PC-3 (cell line): ENCODE measurements around the gene LHFPL2. TPM values are rescaled to one million over a fixed set of nuclear protein-coding genes. Genes with fewer than 3 reads are reported as not detected.

Experiments
- ATAC-seq: fragments of 200-7000 bp; cut with Tn5 transposase; 2 replicates; pipeline ENCODE4 v1.9.1; 2020; ENCODE audit warnings: mild to moderate bottlenecking, moderate library complexity
- BruUV-seq: library from RNA; stranded (reverse); fragments of 400-500 nt; replicated peaks from 2 replicates; lab custom pipeline; 2021; lab: Mats Ljungman, UMichigan
- CTCF ChIA-PET: fragments of 300-600 bp; sonication (Branson Sonifier 250); formaldehyde crosslinking; loops from one replicate; lab custom pipeline; 2022; ENCODE audit warnings: antibody characterized with exemption; lab: Charles Lee
- POLR2A ChIA-PET: fragments of 300-600 bp; sonication (Branson Sonifier 250); formaldehyde crosslinking; loops from one replicate; lab custom pipeline; 2022; ENCODE audit warnings: antibody characterized with exemption; ENCODE audit not compliant: unreplicated experiment; lab: Charles Lee
- DNase-seq: peaks from one replicate; pipeline ENCODE4 v3.0.0-alpha.2; 2015
- H2AFZ ChIP-seq: fragments of 300-600 bp; sonication (generic); 2 replicates; pipeline ENCODE4 v1.6.0; 2016; ENCODE audit warnings: antibody characterized with exemption, low read length
- H3F3A ChIP-seq: fragments of 300-600 bp; sonication (generic); one replicate; pipeline ENCODE4 v1.6.0; 2017; ENCODE audit warnings: antibody characterized with exemption, low read length, control low read depth, mild to moderate bottlenecking; ENCODE audit not compliant: unreplicated experiment
- H3K27ac ChIP-seq: fragments of 300-600 bp; sonication (generic); 2 replicates; pipeline ENCODE4 v1.5.1; 2016; ENCODE audit warnings: mild to moderate bottlenecking, low read length
- H3K27me3 ChIP-seq: fragments of 300-600 bp; sonication (generic); 2 replicates; pipeline ENCODE4 v1.6.1; 2016; ENCODE audit warnings: low read length, mixed read lengths
- H3K36me3 ChIP-seq: fragments of 300-600 bp; sonication (generic); 2 replicates; pipeline ENCODE4 v1.6.1; 2016; ENCODE audit warnings: low read depth, mixed run types, low read length, mixed read lengths
- H3K4me1 ChIP-seq: fragments of 300-600 bp; sonication (generic); 2 replicates; pipeline ENCODE4 v1.5.1; 2016; ENCODE audit warnings: low read length; ENCODE audit not compliant: insufficient read depth
- H3K4me2 ChIP-seq: fragments of 300-600 bp; sonication (generic); 2 replicates; pipeline ENCODE4 v1.6.0; 2016; ENCODE audit warnings: low read length
- H3K4me3 ChIP-seq: fragments of 300-600 bp; sonication (generic); 2 replicates; pipeline ENCODE4 v1.5.1; 2016; ENCODE audit warnings: mild to moderate bottlenecking, low read length, mixed read lengths
- H3K79me2 ChIP-seq: fragments of 300-600 bp; sonication (generic); 2 replicates; pipeline ENCODE4 v1.6.1; 2017; ENCODE audit warnings: low read length, mixed read lengths
- H3K9ac ChIP-seq: fragments of 300-600 bp; sonication (generic); 2 replicates; pipeline ENCODE4 v1.6.0; 2016; ENCODE audit warnings: mild to moderate bottlenecking, low read length
- H3K9me2 ChIP-seq: fragments of 300-600 bp; sonication (generic); replicated peaks from 2 replicates; pipeline ENCODE4 v1.6.1; 2016; ENCODE audit warnings: mixed run types, low read length, mixed read lengths
- H3K9me3 ChIP-seq: fragments of 300-600 bp; sonication (generic); 2 replicates; pipeline ENCODE4 v1.6.1; 2016; ENCODE audit warnings: low read length, mixed read lengths
- H4K20me1 ChIP-seq: fragments of 300-600 bp; sonication (generic); 2 replicates; pipeline ENCODE4 v1.6.1; 2016; ENCODE audit warnings: low read length, mixed read lengths
- CTCF ChIP-seq: fragments of 300-600 bp; sonication (generic); conservative IDR thresholded peaks from 2 replicates; pipeline ENCODE4 v1.5.1; 2017; ENCODE audit warnings: antibody characterized with exemption, low read depth, mild to moderate bottlenecking, low read length
- EZH2 ChIP-seq: fragments of 300-600 bp; sonication (generic); IDR thresholded peaks from one replicate; pipeline ENCODE4 v1.6.1; 2017; ENCODE audit warnings: antibody characterized with exemption, mild to moderate bottlenecking, low read length; ENCODE audit not compliant: unreplicated experiment
- EZH2phosphoT487 ChIP-seq: fragments of 300-600 bp; sonication (generic); IDR thresholded peaks from 2 replicates; pipeline ENCODE4 v1.6.1; 2018; ENCODE audit warnings: mild to moderate bottlenecking, antibody characterized with exemption, low read length, borderline replicate concordance
- intact Hi-C: fragments of 100-400 bp; cut with micrococcal nuclease; formaldehyde crosslinking; loops from 2 replicates; pipeline ENCODE4 v1.9.0; 2023
- total RNA-seq: library from RNA; depleted of rRNA; stranded (reverse); fragments of >200 nt; gene quantifications from 2 replicates; pipeline ENCODE4 v1.2.3, GENCODE V29; 2014

Gene LHFPL2
- total RNA-seq, 1 experiment from 2014 or later, result 21.7 TPM

- peaks cover 37% of the 10 kb centered on the region for H3K4me1 ChIP-seq
- H3K9me3 ChIP-seq, result no peaks in the 10 kb centered on the region
- peak overlapping the region; percentile 59 for H3K9ac ChIP-seq
- no peaks in the 10 kb centered on the region for H3K36me3 ChIP-seq
- H3K4me2 ChIP-seq, result peak overlapping the region; percentile 69; the same call in 1 of the 2 replicates
- no peaks in the 10 kb centered on the region for H3K9me2 ChIP-seq
- ChIA-PET POLR2A (no interaction called here), CTCF (no interaction called here)
- no peaks in the 10 kb centered on the region for H4K20me1 ChIP-seq
- TF ChIP-seq EZH2 (no peak), EZH2phosphoT487 (no peak), CTCF (no peak)
- no peak overlapping the region for H3K4me3 ChIP-seq
- no peaks in the 10 kb centered on the region for H3K79me2 ChIP-seq
- no peaks in the 10 kb centered on the region for H3K27me3 ChIP-seq
- H3F3A ChIP-seq, result no peaks in the 10 kb centered on the region
- no peak for DNase-seq
- no peak overlapping the region for H2AFZ ChIP-seq
- no TSS peak for BruUV-seq
- no peak for ATAC-seq
- intact Hi-C loops, result no loop called here
- H3K27ac ChIP-seq, result peak overlapping the region; percentile 90
Observed at GRCh38 chr5:78519198-78519941, 129.2 kb downstream of the LHFPL2 start.

- Histone ChIP-seq H3K36me3 (no peaks in the 10 kb centered on the region), H3K4me1 (peaks cover 45% of the 10 kb centered on the region), H3K9ac (peak overlapping the region; percentile 59), H3K27ac (peak overlapping the region; percentile 90), H3K4me2 (peak overlapping the region; percentile 69), H3F3A (no peaks in the 10 kb centered on the region), H3K4me3 (no peak overlapping the region), H3K9me3 (no peaks in the 10 kb centered on the region), H4K20me1 (no peaks in the 10 kb centered on the region), H3K27me3 (no peaks in the 10 kb centered on the region), H3K79me2 (no peaks in the 10 kb centered on the region), H3K9me2 (no peaks in the 10 kb centered on the region), H2AFZ (no peak overlapping the region)
- DNase-seq, result peak; percentile 73
- peak; percentile 79 for ATAC-seq
- no TSS peak for BruUV-seq
- ChIA-PET CTCF (no interaction called here), POLR2A (interaction anchor here (0.6 kb wide), 1 partner anchor 129 kb away, joined by 3 read pairs; no protein-coding TSS in a partner anchor)
- TF ChIP-seq CTCF (no peak), EZH2phosphoT487 (no peak), EZH2 (no peak)
- intact Hi-C loops, result no loop called here
Observed at GRCh38 chr5:78518365-78519197, 130.0 kb downstream of the LHFPL2 start.
